ENCODE data around the gene LAMC2. TPM values are rescaled to one million over a fixed set of nuclear protein-coding genes. Genes with fewer than 3 reads are reported as not detected.

LAMC2 gene
- total RNA-seq, 2 donors from 2014 or later = 0.04 to 0.05 TPM

- no peak for ATAC-seq (replicated peaks)
- Mint-ChIP-seq H3K27ac (no peak overlapping the region), H3K4me1 (no peaks in the 10 kb centered on the region), H3K27me3 (peaks cover 26% of the 10 kb centered on the region), H3K9me3 (no peaks in the 10 kb centered on the region), H3K4me3 (no peak overlapping the region), H3K36me3 (ENCODE audit: low read depth) (no peaks in the 10 kb centered on the region)
Measured at GRCh38 chr1:183244466-183244865, 58.4 kb downstream of the LAMC2 start.

- ATAC-seq (replicated peaks) = no peak
- peaks cover 22% of the 10 kb centered on the region for H3K27me3 Mint-ChIP-seq
Measured at GRCh38 chr1:183245357-183245756, 59.3 kb downstream of the LAMC2 start.

DNA sequence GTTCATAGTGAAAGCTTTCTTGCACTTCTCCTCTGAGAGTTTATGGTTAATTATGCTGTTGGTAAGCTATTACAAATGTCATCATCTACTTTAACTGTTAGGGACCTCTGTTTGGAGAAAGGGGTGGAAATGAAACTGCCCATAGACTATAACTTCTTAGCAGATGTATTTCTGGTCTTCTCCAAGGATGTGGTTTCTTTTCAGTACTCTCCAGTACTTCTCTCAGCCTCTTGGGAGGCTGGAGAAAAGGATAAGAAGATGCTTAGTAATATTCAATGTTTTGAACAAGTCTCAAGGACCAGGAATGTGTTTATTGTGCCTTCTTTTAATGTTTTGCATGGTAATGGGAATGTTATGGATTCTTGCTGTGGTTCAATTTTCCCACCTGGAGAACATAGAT lies 60.4 kb downstream of the LAMC2 start:
- Mint-ChIP-seq H3K27me3 (peaks cover 19% of the 10 kb centered on the region), H3K4me3 (no peak overlapping the region), H3K36me3 (ENCODE audit: low read depth) (no peaks in the 10 kb centered on the region), H3K27ac (no peak overlapping the region), H3K9me3 (no peaks in the 10 kb centered on the region), H3K4me1 (no peaks in the 10 kb centered on the region)
- ATAC-seq (replicated peaks) = no peak

More at GRCh38 chr1:183245357-183245756, 59.3 kb downstream of the LAMC2 start:
- no peaks in the 10 kb centered on the region for H3K9me3 Mint-ChIP-seq
- no peaks in the 10 kb centered on the region for H3K4me1 Mint-ChIP-seq
- H3K4me3 Mint-ChIP-seq = no peak overlapping the region
- no peaks in the 10 kb centered on the region for H3K36me3 Mint-ChIP-seq (ENCODE audit: low read depth)
- H3K27ac Mint-ChIP-seq = no peak overlapping the region

GRCh38 chr1:183247066-183247465 lies 61.0 kb downstream of the LAMC2 start:
- H3K4me1 Mint-ChIP-seq = no peaks in the 10 kb centered on the region
- ATAC-seq (replicated peaks) = no peak

GRCh38 chr1:183247484-183247883 lies 61.4 kb downstream of the LAMC2 start:
- Mint-ChIP-seq H3K4me3 (no peak overlapping the region), H3K4me1 (no peaks in the 10 kb centered on the region), H3K36me3 (ENCODE audit: low read depth) (no peaks in the 10 kb centered on the region), H3K27me3 (peaks cover 21% of the 10 kb centered on the region), H3K27ac (no peak overlapping the region), H3K9me3 (no peaks in the 10 kb centered on the region)
- no peak for ATAC-seq (replicated peaks)

More at GRCh38 chr1:183247066-183247465, 61.0 kb downstream of the LAMC2 start:
- Mint-ChIP-seq H3K4me3 (no peak overlapping the region), H3K36me3 (ENCODE audit: low read depth) (no peaks in the 10 kb centered on the region), H3K27ac (no peak overlapping the region), H3K27me3 (peaks cover 21% of the 10 kb centered on the region), H3K9me3 (no peaks in the 10 kb centered on the region)

DNA sequence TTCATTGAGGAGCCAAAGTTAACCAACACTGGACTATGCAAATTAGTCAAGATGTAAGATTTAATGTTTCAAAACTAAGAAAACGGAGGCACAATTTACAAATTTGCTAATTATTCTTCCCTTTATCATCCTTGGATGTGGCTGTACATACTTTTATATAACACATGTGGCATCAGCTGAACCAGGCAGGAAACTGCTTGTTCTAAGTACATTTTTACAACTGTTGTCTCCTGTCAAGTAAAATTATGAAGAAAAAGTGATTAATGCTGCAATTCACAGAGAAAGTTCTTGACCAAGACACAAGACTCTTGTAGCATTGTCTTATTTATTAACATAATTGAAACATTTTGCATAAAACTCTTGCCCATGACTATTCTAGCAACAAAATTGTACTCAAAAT lies 61.9 kb downstream of the LAMC2 start:
- Mint-ChIP-seq H3K36me3 (ENCODE audit: low read depth) (no peaks in the 10 kb centered on the region), H3K4me1 (no peaks in the 10 kb centered on the region), H3K9me3 (no peaks in the 10 kb centered on the region), H3K4me3 (no peak overlapping the region), H3K27me3 (peaks cover 21% of the 10 kb centered on the region), H3K27ac (no peak overlapping the region)
- ATAC-seq (replicated peaks) = no peak

- H3K4me3 Mint-ChIP-seq = no peak overlapping the region
- H3K9me3 Mint-ChIP-seq = no peaks in the 10 kb centered on the region
- no peak for ATAC-seq (replicated peaks)
- H3K36me3 Mint-ChIP-seq (ENCODE audit: low read depth) = no peaks in the 10 kb centered on the region
- H3K27me3 Mint-ChIP-seq = peaks cover 17% of the 10 kb centered on the region
- H3K27ac Mint-ChIP-seq = no peak overlapping the region
- H3K4me1 Mint-ChIP-seq = no peaks in the 10 kb centered on the region
Measured at GRCh38 chr1:183248989-183249691, 63.1 kb downstream of the LAMC2 start.

DNA sequence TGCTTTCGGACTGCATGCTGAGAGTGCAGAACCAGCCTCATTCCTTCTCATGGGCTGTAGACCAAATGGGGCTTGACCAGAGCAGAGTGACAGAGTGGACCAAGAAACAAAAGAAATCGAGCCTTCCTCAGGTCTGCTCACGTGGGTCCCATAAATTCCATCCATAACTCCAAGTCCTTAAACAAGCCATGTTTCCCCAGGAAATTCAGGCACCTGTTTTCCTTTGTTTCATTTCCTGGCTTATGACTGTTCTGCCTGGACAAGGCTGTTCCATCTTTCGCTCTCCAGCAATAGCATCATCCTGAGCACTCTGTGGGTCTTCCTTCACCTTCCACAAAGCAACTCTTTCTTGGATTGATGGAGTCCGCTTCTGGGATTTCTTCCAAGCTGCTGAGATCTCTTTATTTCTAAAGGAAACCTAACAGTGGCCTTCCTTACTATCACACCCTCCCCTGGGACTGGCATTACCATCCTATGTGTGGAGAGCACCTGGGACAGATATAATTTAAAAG lies 63.9 kb downstream of the LAMC2 start:
- Mint-ChIP-seq H3K4me3 (no peak overlapping the region), H3K36me3 (ENCODE audit: low read depth) (no peaks in the 10 kb centered on the region), H3K27ac (no peak overlapping the region), H3K4me1 (no peaks in the 10 kb centered on the region), H3K9me3 (no peaks in the 10 kb centered on the region), H3K27me3 (peaks cover 14% of the 10 kb centered on the region)
- no peak for ATAC-seq (replicated peaks)

- Mint-ChIP-seq H3K4me3 (no peak overlapping the region), H3K27me3 (peaks cover 8% of the 10 kb centered on the region), H3K36me3 (ENCODE audit: low read depth) (no peaks in the 10 kb centered on the region), H3K27ac (no peak overlapping the region), H3K9me3 (no peaks in the 10 kb centered on the region), H3K4me1 (no peaks in the 10 kb centered on the region)
- ATAC-seq (replicated peaks) = no peak
Measured at GRCh38 chr1:183251101-183251958, 65.3 kb downstream of the LAMC2 start.

GRCh38 chr1:183251959-183252450 lies 65.9 kb downstream of the LAMC2 start:
- no peak for ATAC-seq (replicated peaks)
- H3K4me3 Mint-ChIP-seq = no peak overlapping the region
- H3K9me3 Mint-ChIP-seq = no peaks in the 10 kb centered on the region

GRCh38 chr1:183255073-183255472 lies 69.0 kb downstream of the LAMC2 start:
- H3K9me3 Mint-ChIP-seq = no peaks in the 10 kb centered on the region
- peaks cover 10% of the 10 kb centered on the region for H3K27me3 Mint-ChIP-seq
- no peak overlapping the region for H3K27ac Mint-ChIP-seq
- no peaks in the 10 kb centered on the region for H3K4me1 Mint-ChIP-seq
- no peak overlapping the region for H3K4me3 Mint-ChIP-seq
- no peaks in the 10 kb centered on the region for H3K36me3 Mint-ChIP-seq (ENCODE audit: low read depth)
- no peak for ATAC-seq (replicated peaks)

More at GRCh38 chr1:183251959-183252450, 65.9 kb downstream of the LAMC2 start:
- H3K27me3 Mint-ChIP-seq = peaks cover 8% of the 10 kb centered on the region
- no peaks in the 10 kb centered on the region for H3K36me3 Mint-ChIP-seq (ENCODE audit: low read depth)
- H3K27ac Mint-ChIP-seq = no peak overlapping the region
- H3K4me1 Mint-ChIP-seq = no peaks in the 10 kb centered on the region

GRCh38 chr1:183259924-183260323 lies 73.9 kb downstream of the LAMC2 start:
- no peak overlapping the region for H3K27ac Mint-ChIP-seq
- H3K4me1 Mint-ChIP-seq = no peaks in the 10 kb centered on the region
- peaks cover 34% of the 10 kb centered on the region for H3K27me3 Mint-ChIP-seq
- no peaks in the 10 kb centered on the region for H3K9me3 Mint-ChIP-seq
- ATAC-seq (replicated peaks) = peak; percentile 21
- H3K4me3 Mint-ChIP-seq = no peak overlapping the region
- H3K36me3 Mint-ChIP-seq (ENCODE audit: low read depth) = no peaks in the 10 kb centered on the region

DNA sequence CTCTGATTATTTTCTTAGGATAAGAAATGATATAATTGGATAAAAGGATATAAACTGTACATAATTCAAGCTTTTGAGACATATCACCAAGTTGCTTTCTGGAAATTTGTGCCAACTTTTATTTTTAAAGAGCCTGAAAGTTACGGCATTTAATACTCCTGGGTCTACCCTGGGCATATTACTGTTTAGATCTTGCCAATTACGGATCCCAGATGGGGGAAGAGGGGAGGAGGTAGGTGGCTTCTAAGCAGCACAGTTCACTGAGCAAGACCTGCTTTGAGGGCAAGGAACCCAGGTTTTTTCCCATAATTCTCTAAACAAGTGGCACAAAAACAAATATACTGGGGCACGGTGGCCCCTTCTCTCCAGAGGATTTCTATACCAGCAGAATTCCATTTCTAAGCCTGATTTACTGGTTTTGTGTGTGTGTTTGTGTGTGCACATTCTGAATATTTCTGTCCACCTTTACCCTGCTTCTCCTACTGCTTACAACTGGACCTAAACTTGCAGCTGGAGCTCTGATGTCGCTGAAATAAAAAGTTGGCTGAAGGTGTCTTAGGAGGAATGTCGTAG lies 76.7 kb downstream of the LAMC2 start:
- no peaks in the 10 kb centered on the region for H3K4me1 Mint-ChIP-seq
- no peaks in the 10 kb centered on the region for H3K36me3 Mint-ChIP-seq (ENCODE audit: low read depth)
- peaks cover 43% of the 10 kb centered on the region for H3K27me3 Mint-ChIP-seq
- H3K27ac Mint-ChIP-seq = no peak overlapping the region
- no peaks in the 10 kb centered on the region for H3K9me3 Mint-ChIP-seq
- no peak for ATAC-seq (replicated peaks)
- no peak overlapping the region for H3K4me3 Mint-ChIP-seq

DNA sequence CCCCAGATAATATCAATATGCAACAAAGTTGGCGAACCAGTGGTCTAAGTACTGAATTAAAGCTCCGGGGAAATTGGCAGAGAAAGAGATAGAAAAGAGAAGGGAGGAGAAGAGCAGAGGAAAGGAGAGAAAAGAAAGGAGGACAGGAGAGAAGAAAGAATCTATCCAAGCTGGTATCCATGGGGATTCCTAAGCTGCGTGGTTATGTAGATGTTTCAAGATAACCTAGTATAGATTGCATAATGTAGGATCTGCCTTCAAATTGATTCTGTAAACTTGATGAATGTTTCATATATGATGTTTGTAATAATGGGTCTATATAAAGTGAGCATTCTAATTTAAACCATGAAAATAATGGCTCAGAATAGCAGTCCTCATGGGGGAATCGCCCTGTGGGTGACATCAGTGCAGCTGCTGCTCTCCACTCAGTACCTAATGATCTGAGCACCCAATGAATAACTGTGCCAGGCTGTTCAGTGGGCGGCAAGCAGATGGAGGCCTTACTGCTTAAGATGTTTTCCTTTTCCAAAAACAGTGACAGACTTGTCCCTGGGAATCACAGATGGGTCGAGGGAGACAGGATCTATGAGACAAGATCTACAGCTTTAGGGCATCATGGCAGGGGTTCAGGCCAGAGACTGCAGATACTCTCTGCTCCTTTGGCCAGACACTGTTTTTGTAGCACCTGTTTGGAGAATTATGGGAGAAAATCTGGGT lies 78.0 kb downstream of the LAMC2 start:
- no peak overlapping the region for H3K4me3 Mint-ChIP-seq
- H3K27me3 Mint-ChIP-seq = peaks cover 44% of the 10 kb centered on the region
- ATAC-seq (replicated peaks) = no peak
- no peaks in the 10 kb centered on the region for H3K4me1 Mint-ChIP-seq
- H3K27ac Mint-ChIP-seq = no peak overlapping the region
- no peaks in the 10 kb centered on the region for H3K36me3 Mint-ChIP-seq (ENCODE audit: low read depth)
- H3K9me3 Mint-ChIP-seq = no peaks in the 10 kb centered on the region
